DND-41 (cell line): ENCODE results near the gene BIRC3.

Experiments used
- CTCF ChIP-seq: IDR thresholded peaks from 2 replicates; pipeline ENCODE4 v1.5.1; 2012; ENCODE audit warnings: borderline replicate concordance, low read length, moderate library complexity, mild to moderate bottlenecking; ENCODE audit not compliant: poor library complexity, severe bottlenecking; ENCODE audit errors: extremely low read depth
- EZH2 ChIP-seq: IDR thresholded peaks from 3 replicates; pipeline ENCODE4 v1.6.1; 2012; ENCODE audit warnings: borderline replicate concordance, low read depth, mild to moderate bottlenecking, moderate library complexity, low read length, inconsistent platforms; ENCODE audit not compliant: severe bottlenecking

GRCh38 chr11:102378818-102379217 is 61.5 kb downstream of the BIRC3 start:
- TF ChIP-seq CTCF (no peak), EZH2 (no peak)
